GM23338 (cell line): ENCODE data around the gene SELENOM.

Source experiments
- CREB1 ChIP-seq: fragments of 250-450 bp; sonication (Bioruptor Pico); IDR thresholded peaks from 2 replicates; pipeline ENCODE4 v1.5.0; 2020; ENCODE audit warnings: low read depth, mild to moderate bottlenecking, moderate library complexity
- CTCF ChIP-seq, 2 experiments: fragments of 200-600 bp in 1 of 2; sonication (generic) in 1 of 2; conservative IDR thresholded peaks; 2 replicates each; pipeline versions ENCODE4 v1.5.1 to v1.6.1; 2016 to 2017; ENCODE audit warnings: antibody characterized with exemption in 2 of 2, low read depth in 2 of 2, mild to moderate bottlenecking in 2 of 2, moderate library complexity in 1 of 2
- EZH2 ChIP-seq: fragments of 200-600 bp; sonication (generic); IDR thresholded peaks from one replicate; pipeline ENCODE4 v1.8.0; 2017; ENCODE audit warnings: antibody characterized with exemption, mild to moderate bottlenecking, low read depth; ENCODE audit not compliant: unreplicated experiment
- EZH2phosphoT487 ChIP-seq: fragments of 200-600 bp; sonication (generic); IDR thresholded peaks from one replicate; pipeline ENCODE4 v1.8.1; 2018; ENCODE audit warnings: antibody characterized with exemption; ENCODE audit not compliant: unreplicated experiment
- JUNB ChIP-seq: IDR thresholded peaks from one replicate; pipeline ENCODE4 v1.6.1; 2016; ENCODE audit warnings: antibody characterized with exemption; ENCODE audit not compliant: unreplicated experiment
- POLR2AphosphoS5 ChIP-seq: IDR thresholded peaks from 2 replicates; pipeline ENCODE4 v1.6.1; 2016; ENCODE audit warnings: antibody characterized with exemption, low read depth
- REST ChIP-seq: IDR thresholded peaks from one replicate; pipeline ENCODE4 v1.6.1; 2018; ENCODE audit warnings: antibody characterized with exemption; ENCODE audit not compliant: unreplicated experiment
- ZNF331 ChIP-seq: fragments of 250-450 bp; sonication (Bioruptor Pico); IDR thresholded peaks from 2 replicates; pipeline ENCODE4 v1.5.0; 2020; ENCODE audit warnings: low read depth, mild to moderate bottlenecking, moderate library complexity

DNA sequence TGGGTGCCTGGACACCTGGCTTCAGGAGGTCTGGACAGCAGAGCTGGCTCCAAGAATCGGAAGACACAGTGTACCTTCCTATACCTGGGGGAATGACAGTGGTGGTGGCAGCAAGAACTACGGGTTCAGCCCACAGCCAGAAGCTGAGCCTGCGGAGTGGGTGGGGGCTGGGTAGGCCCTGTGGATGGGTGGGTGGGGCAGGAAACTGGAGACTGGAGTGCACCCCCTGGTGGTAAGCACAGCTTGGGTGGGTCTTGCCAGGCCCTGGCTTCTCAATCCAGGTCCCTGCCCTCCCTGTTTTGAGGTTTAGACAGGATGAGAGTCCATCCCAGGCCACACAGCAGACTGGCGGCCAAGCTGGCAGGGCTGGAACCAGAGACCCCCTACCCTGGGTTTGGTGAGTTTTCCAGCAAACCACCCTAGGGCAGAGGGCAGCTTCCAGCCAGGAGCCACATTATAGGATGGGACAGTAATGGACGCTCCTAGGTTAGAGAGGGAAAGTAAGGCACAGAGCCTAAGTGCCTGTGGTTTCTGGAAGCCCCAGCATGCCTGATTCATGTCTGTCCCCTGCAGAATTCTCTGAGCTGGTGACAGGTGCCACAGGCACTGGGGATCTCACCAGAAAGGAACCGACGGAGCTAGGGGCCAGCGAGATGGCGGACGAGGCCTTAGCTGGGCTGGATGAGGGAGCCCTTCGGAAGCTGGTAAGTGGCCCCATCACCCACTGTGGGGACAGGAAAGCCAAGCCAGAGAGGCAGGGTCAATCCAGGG is 24.6 kb downstream of the SELENOM start:
- TF ChIP-seq CTCF (conservative IDR thresholded peaks at IDR 0.05; ENCODE audit: low read depth in 2 of 2) (peak; percentile 56 to 70), POLR2AphosphoS5 (peak; percentile 19; the same call in 1 of the 2 replicates), JUNB (no peak), EZH2 (no peak), EZH2phosphoT487 (no peak), REST (no peak), CREB1 (no peak), ZNF331 (CRISPR knock-in tag) (no peak)
